ENCODE data around the gene SLC14A1.

Gene SLC14A1

DNA sequence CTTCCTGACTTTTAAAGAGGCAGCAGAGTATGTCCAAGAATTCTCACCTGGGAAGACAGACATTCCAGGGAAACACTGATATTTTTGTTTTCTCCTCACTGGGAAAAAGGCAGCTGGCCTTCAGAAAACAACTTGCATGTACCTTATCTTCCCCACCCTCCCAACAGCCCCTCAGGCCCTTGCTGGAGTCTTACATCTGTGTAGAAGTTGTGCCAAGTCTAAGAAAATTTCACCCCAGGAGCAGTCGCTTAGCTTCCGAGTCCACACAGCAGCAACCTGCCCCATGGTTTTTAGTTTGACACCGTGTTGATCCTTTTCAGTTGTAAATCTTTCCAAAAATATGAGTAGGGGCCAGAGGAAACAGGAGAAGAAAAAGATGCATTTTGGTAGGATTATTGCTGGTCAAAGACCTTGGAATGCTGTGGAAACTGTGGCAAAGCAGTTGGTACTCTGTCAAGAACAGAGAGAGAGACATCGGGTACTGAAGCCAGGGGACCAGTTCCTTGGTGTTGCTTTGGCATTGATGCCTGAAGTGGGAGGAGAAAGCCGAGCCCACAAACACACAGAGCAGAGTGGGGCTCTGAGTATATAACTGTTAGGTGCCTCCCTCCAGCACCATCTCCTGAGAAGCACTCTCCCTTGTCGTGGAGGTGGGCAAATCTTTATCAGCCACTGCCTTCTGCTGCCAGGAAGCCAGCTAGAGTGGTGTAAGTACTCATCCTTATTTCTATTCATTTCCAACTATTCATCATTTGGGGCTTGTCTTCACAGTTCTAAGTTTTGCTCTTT, at the start of gene SLC14A1:
SLC14A1 (plus strand) TSS at position 615 of the 789 bp plus-strand sequence. CDS start 6,140 bp downstream, outside the sequence.
- DNase-seq (ENCODE audit: low spot score): no peak

DNA sequence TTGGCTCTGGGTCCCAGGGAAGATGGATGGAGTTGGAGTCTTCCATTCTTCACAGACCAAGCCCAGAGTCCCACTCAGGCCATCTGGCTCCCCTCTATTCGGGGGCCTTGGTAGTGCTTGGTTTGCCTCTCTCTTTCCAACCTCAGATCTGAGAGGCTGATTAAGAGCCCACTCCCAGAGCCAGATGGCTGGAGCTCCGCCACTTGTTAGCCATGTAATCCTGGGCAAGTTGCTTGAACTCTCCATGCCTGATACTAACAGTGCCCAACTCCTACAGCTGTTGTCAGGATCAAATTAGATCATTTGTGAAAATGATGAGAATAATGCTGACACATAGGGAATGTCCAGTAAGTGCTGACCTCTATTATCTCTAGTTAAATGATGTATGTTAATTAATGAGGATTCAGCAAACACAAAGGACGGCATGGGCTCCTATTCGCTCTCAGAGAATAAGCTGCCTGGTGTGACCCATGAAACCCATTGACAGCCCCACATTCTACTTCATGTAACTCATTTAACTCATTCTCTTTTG, 46.6 kb upstream of the SLC14A1 start:
- DNase-seq (ENCODE audit: low spot score): no peak

- DNase-seq (ENCODE audit: low spot score): no peak
Measured at GRCh38 chr18:45678441-45678840, 45.5 kb upstream of the SLC14A1 start.

DNA sequence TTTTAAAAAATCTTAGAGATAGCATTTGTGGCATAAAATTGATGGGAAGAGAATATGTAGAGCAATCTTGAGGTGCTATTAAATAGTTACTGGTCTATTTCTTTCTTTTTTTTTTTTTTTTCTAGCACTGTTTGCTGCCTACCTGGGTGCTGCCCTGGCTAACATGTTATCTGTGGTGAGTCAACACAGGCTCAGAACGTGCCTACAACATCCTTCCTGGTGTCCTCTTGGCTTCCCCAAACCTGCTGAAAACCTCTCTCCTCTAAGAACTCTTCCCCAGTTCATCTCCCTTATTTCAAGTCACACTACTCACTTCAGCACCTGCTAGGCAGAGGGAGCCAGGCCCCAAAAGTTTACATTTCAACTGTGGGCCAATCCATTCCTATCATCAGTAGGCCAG, 45.1 kb upstream of the SLC14A1 start:
- no peak for DNase-seq (ENCODE audit: low spot score)

- DNase-seq (ENCODE audit: low spot score): no peak
Measured at GRCh38 chr18:45680066-45680690, 43.8 kb upstream of the SLC14A1 start.

DNA sequence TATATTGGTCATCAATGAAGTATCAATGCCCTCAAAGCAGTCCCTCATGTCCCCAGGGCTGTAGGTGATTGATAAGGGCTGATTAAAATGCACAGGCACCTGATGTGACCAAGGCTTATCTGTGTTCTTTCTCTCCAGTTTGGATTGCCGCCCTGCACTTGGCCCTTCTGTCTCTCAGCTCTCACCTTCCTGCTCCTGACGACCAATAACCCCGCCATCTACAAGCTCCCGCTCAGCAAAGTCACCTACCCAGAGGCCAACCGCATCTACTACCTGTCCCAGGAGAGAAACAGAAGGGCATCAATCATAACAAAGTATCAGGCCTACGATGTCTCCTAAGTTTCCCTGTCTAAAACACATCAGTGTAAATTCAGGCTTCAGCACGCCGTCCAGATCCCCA, 41.8 kb upstream of the SLC14A1 start:
- DNase-seq (ENCODE audit: low spot score): no peak

DNA sequence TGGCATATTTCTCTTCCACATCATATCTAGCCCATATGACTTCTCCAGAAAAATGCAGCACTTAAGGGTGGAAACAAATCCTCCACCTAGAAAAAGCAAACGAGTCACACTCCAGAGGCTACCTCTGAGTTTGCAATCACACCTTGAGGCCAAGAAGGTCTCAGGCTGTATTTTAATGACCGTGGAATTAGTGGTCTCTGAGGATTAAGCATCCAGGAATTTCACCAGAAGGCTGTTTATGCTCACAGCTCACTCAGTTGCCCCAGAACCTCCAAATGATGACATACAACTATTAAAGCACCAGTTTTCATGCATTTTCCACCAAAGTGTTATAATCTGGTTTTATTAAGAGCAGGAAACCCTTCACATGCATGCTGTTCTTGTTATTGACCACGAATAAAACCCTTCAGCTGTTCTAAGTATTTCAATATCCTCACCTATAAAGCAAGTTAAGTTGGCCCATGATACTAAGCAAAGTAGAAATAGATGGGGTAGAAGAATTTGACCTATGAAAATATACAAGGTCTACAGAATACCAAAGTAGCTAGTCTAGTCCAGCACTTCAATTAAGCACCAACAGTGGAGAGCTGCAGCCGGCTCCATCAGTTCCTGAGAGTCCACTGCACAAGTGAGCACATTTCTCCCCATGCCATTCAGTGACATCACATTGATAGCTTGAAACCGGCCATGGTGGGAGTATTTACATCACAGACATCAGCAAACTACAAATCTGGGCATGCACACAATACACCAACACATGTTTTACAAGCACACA, 39.5 kb upstream of the SLC14A1 start:
- DNase-seq (ENCODE audit: low spot score): no peak

DNA sequence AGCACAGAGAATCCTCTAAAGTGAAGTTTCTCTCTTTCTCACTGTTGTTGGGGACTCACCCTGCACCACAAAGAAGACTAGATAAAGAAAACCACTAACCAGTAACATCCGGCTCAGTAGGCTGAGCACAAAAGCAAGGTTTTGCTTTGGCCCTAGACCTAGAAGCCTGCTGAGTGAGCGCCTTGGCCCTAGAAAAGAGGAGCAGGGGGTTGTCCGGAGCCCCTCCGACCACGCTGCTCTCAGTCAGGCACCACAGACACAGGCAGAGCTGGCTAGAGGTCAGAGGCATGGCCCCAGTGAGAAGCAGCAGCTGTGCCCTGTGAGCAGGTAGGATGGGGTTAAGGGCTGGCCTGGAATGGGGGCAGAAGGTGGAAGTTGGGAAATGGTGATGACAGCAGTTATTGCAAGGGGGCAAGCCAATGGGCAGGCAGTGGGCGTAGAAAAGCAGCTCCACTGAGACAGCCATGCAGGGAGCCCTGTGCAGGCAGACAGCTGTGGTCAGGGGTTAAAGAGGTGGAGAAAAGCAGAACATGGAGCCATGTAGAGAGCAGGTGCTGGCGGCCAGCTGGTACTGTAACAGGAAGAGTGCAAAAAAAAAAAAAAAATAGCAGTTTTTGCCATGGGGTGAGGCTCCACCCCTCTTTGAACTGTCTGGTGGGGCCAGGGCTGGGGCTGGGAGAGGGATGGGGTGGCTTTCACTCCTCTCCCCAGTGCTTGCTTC, 36.9 kb upstream of the SLC14A1 start:
- DNase-seq (ENCODE audit: low spot score): no peak

- no peak for DNase-seq (ENCODE audit: low spot score)
Measured at GRCh38 chr18:45687621-45688020, 36.4 kb upstream of the SLC14A1 start.

- no peak for DNase-seq (ENCODE audit: low spot score)
Measured at GRCh38 chr18:45688113-45688512, 35.9 kb upstream of the SLC14A1 start.

DNA sequence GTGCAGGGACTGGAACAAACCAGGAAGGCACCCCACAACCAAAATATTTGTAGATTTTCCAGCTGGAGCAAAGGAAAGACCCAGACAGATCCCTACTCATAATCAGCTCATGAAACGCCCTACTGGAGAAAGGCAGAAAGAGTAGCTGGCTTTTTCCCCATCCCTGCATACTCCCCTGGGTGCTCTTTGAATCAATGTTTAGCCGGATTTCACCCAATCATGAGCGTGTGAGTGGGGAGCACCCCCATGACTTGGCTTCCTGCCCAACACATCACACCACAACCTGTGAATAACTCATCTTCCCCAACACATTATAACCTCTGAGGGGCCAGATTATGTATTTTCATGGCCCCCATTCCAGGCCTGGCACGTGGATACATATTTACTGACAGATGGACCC, 35.1 kb upstream of the SLC14A1 start:
- DNase-seq (ENCODE audit: low spot score): no peak

DNA sequence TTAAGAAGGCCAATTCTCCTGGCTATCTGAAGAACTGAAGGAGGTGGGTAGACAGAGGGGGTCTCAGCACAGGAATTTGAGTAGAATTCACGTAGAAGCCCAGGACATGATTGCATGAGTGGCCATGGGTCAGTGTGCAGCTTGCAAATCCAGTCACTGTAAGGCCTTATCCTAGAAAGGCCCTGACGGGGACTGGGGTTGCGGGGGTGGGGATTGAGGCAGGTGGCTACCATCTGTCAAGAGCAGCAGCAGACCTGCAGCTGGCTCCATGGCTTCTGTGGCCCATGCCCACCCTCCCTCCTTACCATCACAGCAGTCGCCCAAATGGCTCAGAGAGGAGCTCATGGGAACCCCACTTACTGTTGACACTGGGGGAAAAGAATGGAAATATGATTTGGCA, 34.6 kb upstream of the SLC14A1 start:
- DNase-seq (ENCODE audit: low spot score): no peak

DNA sequence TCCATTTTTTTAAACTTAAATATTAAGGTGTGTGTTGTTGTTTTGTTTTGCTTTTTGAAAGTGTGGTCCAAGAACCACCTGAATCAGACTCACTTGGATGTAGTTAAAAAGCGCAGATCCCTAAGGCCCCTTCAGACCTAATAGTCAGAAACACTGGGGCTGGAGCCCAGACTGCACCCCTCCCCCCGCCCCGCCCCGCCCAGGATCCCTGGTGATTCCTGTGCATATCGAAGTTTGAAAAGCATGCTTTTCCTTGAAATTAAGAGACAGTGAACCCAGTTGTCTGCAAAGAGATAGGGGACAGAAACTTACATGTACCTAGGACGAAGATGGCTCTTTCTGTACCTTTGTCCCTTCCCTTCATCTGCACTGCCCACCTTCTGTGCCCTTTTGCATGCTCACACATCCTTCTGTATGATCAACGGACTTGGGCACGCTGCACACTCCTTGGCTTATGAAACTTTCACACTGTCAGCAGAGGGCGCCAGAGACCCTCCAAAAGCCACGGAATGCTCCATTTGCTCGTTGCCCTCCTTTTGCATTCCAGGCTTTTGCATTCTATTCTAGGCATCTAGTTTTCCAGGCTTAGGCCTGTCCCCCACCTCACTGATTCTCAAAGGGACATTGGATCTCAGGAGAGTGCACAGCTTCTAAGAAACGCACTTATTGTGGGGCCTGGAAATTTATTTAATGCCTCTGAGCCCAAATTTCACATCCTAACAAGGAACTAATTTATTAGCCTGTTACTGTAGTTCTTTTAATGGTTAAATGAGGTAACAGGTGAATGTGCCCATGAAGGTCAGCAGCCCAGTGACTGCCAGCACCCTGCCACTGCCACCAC, 32.8 kb upstream of the SLC14A1 start:
- DNase-seq (ENCODE audit: low spot score): peak; percentile 83

GRCh38 chr18:45691816-45692179, 32.2 kb upstream of the SLC14A1 start:
- DNase-seq (ENCODE audit: low spot score): no peak

DNA sequence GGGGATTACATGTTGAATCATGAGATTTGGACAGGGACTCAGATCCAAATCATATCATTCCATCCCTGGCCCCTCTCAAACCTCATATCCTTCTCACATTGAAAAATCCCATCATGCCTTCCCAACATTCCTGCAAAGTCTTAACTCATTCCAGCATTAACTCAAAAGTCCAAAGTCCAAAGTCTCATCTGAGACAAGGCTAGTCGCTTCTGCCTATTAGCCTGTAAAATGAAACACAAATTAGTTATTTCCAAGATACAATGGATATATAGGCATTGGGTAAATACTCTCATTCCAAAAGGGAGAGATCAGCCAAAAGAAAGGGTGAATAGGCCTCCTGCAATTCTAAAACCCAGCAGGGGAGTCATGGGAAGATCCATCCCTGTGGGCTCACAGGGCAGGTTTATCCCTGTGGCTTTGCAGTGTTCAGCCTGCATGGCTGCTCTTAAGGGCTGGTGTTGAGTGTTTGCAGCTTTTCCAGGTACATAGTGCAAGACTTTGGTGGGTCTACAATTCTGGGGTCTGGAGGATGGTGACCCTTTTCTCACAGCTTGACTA, 21.2 kb upstream of the SLC14A1 start:
- DNase-seq (ENCODE audit: low spot score): no peak

GRCh38 chr18:45708831-45709230, 15.2 kb upstream of the SLC14A1 start:
- DNase-seq (ENCODE audit: low spot score): no peak

GRCh38 chr18:45712061-45712460, 11.9 kb upstream of the SLC14A1 start:
- DNase-seq (ENCODE audit: low spot score): no peak

DNA sequence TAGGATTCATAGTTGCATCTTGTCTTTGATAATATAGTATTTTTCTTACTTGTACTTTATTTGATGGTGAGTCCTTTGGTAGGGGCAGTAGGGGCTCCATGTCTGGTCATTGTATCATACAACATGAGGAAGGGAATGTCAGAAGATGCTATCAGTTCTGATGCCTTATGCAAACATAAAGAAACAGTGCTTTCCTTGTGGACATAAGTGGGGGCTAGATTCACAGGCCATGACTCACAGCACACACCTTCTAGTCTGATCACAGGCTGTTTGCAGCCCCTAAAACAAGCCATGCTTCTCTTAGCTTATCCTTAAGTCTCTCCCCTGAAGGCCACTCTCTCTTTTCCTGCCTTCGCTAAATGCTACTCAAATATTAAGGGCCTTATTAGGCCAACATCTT, 10.7 kb upstream of the SLC14A1 start:
- DNase-seq (ENCODE audit: low spot score): no peak

DNA sequence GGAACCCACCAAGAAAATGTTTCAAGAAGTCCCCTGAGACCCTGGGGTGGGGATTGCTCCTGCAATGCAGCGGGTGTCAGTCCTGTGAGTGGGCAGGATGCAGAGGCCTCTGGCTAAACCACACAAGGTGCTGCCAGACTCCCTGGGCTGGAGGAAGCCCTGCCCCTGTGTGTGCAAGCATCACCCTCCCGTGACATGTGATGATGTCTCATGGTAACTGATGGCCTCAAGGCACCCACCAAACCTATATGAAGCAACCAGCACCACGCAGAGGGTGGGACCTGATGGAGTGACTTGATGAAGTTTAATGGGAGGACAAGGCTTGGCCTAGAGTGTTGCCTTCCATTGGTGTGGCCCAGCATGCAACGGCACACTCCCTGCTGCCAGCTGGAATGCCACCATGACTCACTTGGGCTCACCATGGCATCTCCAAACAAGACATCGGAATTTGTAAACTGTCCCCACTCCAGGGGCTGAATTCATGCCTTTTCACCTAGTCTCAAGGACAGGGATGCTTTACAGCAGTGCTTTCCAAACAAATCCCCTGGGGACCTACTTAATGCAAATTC, 8.7 kb upstream of the SLC14A1 start:
- DNase-seq (ENCODE audit: low spot score): no peak

GRCh38 chr18:45719106-45719505, 4.9 kb upstream of the SLC14A1 start:
- DNase-seq (ENCODE audit: low spot score): no peak

DNA sequence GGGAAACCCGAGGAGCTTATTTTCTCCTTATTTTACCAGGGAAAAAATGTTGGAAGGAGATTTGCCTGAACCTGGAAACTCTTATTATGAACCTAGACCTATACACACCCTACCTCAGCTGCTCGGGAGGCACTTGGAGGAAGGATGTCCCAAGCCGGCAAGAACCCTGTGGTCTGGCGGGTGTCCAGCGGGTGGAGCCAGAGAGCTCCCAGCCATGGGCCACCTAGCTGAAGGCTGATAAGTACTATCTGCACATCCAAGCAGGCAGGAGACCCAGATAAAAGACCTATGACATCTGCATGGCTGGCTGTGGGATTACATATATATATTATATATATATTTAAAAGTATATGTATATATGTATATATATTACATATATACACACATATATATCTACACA, 1.1 kb upstream of the SLC14A1 start:
- peak; percentile 87 for DNase-seq (ENCODE audit: low spot score)

Data from iPS-NIHi11 (cell line).